ENCODE measurements around the gene HOXA11. TPM values are rescaled to one million over a fixed set of nuclear protein-coding genes. Genes with fewer than 3 reads are reported as not detected.

The HOXA11 gene
- total RNA-seq, 1 experiment from 2014 or later, result not detected

DNA sequence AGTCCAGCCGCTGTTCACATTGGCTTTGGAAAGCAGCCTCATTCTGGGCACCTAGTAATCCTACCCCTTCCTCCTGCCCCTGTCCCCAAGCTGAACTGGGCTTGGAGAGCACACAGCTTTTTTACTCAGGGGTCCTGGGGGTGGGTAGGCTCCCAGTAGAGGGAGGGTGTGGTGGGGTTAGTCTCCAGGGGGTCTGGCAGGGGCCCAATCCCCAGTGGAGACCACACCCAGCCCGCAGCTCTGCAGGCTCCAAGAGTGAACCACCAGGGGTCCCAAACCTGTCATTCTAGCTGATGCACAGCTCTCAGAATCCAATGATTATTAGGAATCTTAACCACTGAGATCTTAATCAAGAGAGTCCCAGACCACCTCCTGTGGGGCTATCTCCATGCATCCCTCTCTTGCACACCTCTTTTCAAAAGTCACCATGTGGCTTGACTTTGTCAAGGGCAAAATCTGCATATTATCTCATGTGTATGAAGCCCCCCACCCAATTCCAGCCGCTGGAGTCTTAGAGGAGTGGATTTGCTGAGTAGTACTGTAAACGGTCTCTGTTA lies 2.7 kb downstream of the HOXA11 start (continued):
- TF ChIP-seq IRF2 (CRISPR knock-in tag; IDR thresholded peaks at IDR 0.05; ENCODE audit: borderline replicate concordance, low read depth) (no peak), NR3C1 (CRISPR knock-in tag; conservative IDR thresholded peaks at IDR 0.05; ENCODE audit: low read depth) (no peak)

DNA sequence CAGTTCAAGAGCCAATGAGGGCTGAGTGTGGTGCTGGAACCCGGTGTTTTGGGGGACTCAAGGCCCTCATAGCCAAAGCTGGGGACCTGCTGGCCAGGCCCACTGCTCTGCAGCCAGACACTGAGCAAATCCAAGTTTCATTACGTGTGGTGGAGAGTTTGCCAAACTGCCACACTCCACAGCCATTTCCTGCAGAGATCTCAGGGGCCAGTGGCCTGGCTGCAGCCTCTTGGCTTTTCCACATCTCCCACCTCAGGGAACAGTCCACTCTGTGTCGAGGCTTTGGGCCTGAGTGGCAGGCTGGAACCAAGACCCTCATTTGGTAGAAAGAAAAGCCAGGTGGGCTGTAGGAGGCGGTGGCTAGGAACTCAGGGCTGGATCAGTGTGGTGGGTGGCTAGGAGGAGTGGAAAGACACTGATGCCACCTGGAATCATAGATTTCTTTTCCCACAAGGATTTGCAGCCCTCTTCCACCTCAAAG lies 3.2 kb downstream of the HOXA11 start:
- Mint-ChIP-seq H3K9me3 (no peaks in the 10 kb centered on the region), H3K27ac (no peak overlapping the region), H3K4me3 (no peak overlapping the region), H3K27me3 (ENCODE audit: low read depth) (peaks cover 100% of the 10 kb centered on the region), H3K36me3 (0 out of 2 replicates have a peak, but pooled peaks cover 3% of the 10 kb centered on the region), H3K4me1 (peaks cover 37% of the 10 kb centered on the region)
- ChIA-PET POLR2A (no interaction called here), CTCF (no interaction called here)
- ATAC-seq, result no peak
- no peak for DNase-seq (ENCODE audit: low spot score)
- TF ChIP-seq IRF2 (CRISPR knock-in tag; IDR thresholded peaks at IDR 0.05; ENCODE audit: borderline replicate concordance, low read depth) (no peak), ZNF317 (CRISPR knock-in tag; IDR thresholded peaks at IDR 0.05; ENCODE audit: borderline replicate concordance, low read depth) (no peak), ZNF138 (CRISPR knock-in tag; conservative IDR thresholded peaks at IDR 0.05) (no peak), GTF2I (CRISPR knock-in tag; conservative IDR thresholded peaks at IDR 0.05) (no peak), ZNF232 (CRISPR knock-in tag; IDR thresholded peaks at IDR 0.05) (no peak), MXD4 (CRISPR knock-in tag; IDR thresholded peaks at IDR 0.05; ENCODE audit: borderline replicate concordance) (no peak), NFATC4 (CRISPR knock-in tag; IDR thresholded peaks at IDR 0.05) (no peak), AR (CRISPR knock-in tag; IDR thresholded peaks at IDR 0.05) (no peak), TEAD4 (CRISPR knock-in tag; IDR thresholded peaks at IDR 0.05) (no peak)
- TF ChIP-seq, protein P1, sequence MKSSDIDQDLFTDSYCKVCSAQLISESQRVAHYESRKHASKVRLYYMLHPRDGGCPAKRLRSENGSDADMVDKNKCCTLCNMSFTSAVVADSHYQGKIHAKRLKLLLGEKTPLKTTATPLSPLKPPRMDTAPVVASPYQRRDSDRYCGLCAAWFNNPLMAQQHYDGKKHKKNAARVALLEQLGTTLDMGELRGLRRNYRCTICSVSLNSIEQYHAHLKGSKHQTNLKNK (CRISPR knock-in tag; IDR thresholded peaks at IDR 0.05), result no peak

- ChIA-PET CTCF (interaction anchor here (0.6 to 2.5 kb wide), 43 partner anchors 9 to 914 kb away, joined by 3 to 34 read pairs (median 5); partner anchors contain the start of genes EVX1, HOXA1, HOXA13 and HOXA4), POLR2A (no interaction called here)
- ATAC-seq (no peak), DNase-seq (ENCODE audit: low spot score) (no peak)
- peaks cover 100% of the 10 kb centered on the region for H3K27me3 Mint-ChIP-seq (ENCODE audit: low read depth)
- H3K9me3 Mint-ChIP-seq, result no peaks in the 10 kb centered on the region
- H3K4me1 Mint-ChIP-seq, result peaks cover 32% of the 10 kb centered on the region
- H3K36me3 Mint-ChIP-seq, result 0 out of 2 replicates have a peak, but pooled peaks cover under 1% of the 10 kb centered on the region
- no peak overlapping the region for H3K27ac Mint-ChIP-seq
- no peak overlapping the region for H3K4me3 Mint-ChIP-seq
- no peak for TF ChIP-seq ETV6 (CRISPR knock-in tag; IDR thresholded peaks at IDR 0.05)
- TF ChIP-seq HMGA2 (CRISPR knock-in tag; IDR thresholded peaks at IDR 0.05), result no peak
- TF ChIP-seq, protein P2, sequence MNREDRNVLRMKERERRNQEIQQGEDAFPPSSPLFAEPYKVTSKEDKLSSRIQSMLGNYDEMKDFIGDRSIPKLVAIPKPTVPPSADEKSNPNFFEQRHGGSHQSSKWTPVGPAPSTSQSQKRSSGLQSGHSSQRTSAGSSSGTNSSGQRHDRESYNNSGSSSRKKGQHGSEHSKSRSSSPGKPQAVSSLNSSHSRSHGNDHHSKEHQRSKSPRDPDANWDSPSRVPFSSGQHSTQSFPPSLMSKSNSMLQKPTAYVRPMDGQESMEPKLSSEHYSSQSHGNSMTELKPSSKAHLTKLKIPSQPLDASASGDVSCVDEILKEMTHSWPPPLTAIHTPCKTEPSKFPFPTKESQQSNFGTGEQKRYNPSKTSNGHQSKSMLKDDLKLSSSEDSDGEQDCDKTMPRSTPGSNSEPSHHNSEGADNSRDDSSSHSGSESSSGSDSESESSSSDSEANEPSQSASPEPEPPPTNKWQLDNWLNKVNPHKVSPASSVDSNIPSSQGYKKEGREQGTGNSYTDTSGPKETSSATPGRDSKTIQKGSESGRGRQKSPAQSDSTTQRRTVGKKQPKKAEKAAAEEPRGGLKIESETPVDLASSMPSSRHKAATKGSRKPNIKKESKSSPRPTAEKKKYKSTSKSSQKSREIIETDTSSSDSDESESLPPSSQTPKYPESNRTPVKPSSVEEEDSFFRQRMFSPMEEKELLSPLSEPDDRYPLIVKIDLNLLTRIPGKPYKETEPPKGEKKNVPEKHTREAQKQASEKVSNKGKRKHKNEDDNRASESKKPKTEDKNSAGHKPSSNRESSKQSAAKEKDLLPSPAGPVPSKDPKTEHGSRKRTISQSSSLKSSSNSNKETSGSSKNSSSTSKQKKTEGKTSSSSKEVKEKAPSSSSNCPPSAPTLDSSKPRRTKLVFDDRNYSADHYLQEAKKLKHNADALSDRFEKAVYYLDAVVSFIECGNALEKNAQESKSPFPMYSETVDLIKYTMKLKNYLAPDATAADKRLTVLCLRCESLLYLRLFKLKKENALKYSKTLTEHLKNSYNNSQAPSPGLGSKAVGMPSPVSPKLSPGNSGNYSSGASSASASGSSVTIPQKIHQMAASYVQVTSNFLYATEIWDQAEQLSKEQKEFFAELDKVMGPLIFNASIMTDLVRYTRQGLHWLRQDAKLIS (CRISPR knock-in tag; IDR thresholded peaks at IDR 0.05; ENCODE audit: borderline replicate concordance), result no peak
- TF ChIP-seq SMAD4 (CRISPR knock-in tag; IDR thresholded peaks at IDR 0.05), result no peak
- TF ChIP-seq ZSCAN18 (CRISPR knock-in tag; IDR thresholded peaks at IDR 0.05), result no peak
- TF ChIP-seq OVOL2 (CRISPR knock-in tag; IDR thresholded peaks at IDR 0.05; ENCODE audit: borderline replicate concordance), result no peak
- no peak for TF ChIP-seq GRHL2 (CRISPR knock-in tag; IDR thresholded peaks at IDR 0.05; ENCODE audit: insufficient replicate concordance, severe bottlenecking)
Measured at GRCh38 chr7:27180431-27181420, 4.3 kb downstream of the HOXA11 start.

All from WTC11 (cell line).